Loucy (cell line): ENCODE measurements around the gene NOS2.

ENCODE experiments used
- EZH2phosphoT487 ChIP-seq: fragments of 200-600 bp; IDR thresholded peaks from 2 replicates; pipeline ENCODE4 v1.6.1; 2018; ENCODE audit warnings: antibody characterized with exemption, mild to moderate bottlenecking, moderate library complexity, borderline replicate concordance
- TF ChIP-seq, protein P1 (sequence below): fragments of 200-600 bp; sonication (generic); conservative IDR thresholded peaks from 2 replicates; pipeline ENCODE4 v1.5.1; 2014; ENCODE audit warnings: mild to moderate bottlenecking, antibody characterized with exemption, low read length

GRCh38 chr17:27766438-27766837 lies 33.9 kb downstream of the NOS2 start:
- TF ChIP-seq, protein P1, sequence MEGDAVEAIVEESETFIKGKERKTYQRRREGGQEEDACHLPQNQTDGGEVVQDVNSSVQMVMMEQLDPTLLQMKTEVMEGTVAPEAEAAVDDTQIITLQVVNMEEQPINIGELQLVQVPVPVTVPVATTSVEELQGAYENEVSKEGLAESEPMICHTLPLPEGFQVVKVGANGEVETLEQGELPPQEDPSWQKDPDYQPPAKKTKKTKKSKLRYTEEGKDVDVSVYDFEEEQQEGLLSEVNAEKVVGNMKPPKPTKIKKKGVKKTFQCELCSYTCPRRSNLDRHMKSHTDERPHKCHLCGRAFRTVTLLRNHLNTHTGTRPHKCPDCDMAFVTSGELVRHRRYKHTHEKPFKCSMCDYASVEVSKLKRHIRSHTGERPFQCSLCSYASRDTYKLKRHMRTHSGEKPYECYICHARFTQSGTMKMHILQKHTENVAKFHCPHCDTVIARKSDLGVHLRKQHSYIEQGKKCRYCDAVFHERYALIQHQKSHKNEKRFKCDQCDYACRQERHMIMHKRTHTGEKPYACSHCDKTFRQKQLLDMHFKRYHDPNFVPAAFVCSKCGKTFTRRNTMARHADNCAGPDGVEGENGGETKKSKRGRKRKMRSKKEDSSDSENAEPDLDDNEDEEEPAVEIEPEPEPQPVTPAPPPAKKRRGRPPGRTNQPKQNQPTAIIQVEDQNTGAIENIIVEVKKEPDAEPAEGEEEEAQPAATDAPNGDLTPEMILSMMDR, result no peak
- TF ChIP-seq EZH2phosphoT487, result no peak
